NCI-H146 treated with DMSO at 0.1 percent for 48 hours (cell line): ENCODE data around the gene NEK8.

ENCODE experiments used
- DNase-seq: peaks from one replicate; lab custom pipeline; 2025; ENCODE audit not compliant: unreplicated experiment; lab: John Stamatoyannopoulos, UW

The NEK8 gene

DNA sequence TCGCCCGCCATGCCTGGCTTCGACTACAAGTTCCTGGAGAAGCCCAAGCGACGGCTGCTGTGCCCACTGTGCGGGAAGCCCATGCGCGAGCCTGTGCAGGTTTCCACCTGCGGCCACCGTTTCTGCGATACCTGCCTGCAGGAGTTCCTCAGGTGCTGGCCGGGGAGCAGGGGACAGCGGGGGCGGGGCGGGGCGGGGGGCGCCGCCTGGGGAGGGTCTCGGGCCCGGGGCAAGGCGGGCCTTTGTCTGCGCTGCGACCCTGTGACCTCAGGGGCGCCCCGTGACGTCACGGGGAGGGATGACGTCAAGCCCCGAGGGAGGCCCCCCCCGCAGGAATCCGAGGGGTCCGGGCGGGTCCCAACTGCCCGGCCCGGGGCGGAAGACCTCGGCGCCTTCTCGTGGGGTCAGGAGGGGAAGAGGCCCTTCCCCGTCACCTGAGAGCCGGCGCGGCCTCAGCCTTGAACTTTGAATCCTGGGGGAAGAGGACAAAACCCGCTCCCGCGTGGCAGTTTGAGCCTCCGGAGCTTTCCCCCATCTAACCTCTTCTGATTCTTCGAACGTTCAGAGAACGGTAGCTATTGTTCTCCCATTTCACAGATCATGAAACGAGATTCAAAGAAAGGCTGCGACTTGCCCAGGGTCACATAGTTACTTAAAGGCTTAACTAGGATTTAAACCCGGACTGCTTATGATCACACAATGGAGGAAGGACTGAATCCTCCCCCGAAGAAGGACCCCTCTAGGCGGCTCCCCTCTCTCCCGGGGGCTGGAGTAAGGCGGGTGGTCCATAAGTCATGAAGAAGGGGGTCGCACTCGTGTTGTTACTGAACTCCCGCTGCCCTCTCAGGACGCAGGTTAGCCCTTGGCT, 15.8 kb downstream of the NEK8 start:
- DNase-seq, result no peak

- DNase-seq, result peak; percentile 57
Observed at GRCh38 chr17:28744972-28745785, 16.6 kb downstream of the NEK8 start.

DNA sequence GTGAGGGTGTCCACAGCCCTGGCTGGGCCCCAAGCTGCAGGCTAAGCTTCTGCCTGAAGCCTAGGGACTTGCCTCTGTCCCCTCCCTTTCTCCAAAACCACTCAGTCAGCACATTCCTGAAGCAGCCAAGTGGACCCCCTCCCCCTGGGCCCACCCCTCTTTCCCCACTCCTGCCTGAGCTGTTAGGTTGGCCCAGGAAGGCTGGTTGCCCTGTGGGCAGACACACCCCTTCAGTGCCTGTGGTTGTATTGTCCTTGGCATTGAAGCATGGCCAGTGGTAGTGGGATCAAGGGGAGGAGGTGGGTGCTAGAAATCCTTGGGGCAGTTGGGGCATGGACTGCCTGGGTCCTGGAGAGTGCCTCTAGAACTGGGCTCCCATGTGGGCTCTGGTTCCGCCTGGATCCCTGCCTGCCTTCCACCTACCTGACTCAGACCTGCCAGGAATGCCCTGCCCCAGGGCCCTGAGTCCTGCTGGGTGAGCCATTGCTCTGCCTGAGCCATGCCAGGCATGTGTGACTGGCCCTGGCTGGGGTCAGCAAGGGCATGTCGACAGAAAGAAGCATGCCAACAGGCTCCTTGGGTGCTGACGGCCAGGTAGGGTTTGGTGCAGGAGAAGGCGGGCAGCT, 17.3 kb downstream of the NEK8 start:
- no peak for DNase-seq

GRCh38 chr17:28746611-28747050, 18.0 kb downstream of the NEK8 start:
- DNase-seq, result no peak

DNA sequence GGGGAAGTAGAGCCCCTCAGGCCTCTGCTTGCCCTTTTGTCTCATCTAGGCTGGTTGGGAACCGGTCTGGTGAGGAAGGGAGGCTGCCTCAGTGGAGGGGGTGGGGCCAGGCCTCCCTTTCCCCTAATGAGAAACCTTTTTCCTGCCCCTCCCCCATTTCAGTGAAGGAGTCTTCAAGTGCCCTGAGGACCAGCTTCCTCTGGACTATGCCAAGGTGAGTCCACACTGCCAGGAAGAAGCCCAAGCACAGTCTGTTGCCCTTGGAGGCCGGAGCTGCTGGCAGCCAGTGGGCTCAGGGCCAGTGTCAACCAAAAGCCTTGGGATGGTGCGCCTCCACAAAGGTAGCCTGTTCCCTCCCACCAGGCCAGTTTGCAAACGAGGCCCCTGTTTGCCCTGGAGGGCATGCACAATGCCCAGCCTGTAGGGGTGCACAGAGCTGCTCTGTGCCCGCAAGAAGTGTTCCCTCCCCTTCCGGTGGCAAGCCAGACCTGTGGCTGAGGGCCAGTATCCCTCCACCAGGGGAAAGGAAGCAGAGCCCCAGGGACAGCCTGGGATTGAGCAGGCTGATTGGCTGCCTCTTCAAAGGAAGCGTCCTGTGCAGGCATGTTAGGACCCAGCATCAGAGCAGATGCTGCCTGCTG, 18.6 kb downstream of the NEK8 start:
- no peak for DNase-seq

DNA sequence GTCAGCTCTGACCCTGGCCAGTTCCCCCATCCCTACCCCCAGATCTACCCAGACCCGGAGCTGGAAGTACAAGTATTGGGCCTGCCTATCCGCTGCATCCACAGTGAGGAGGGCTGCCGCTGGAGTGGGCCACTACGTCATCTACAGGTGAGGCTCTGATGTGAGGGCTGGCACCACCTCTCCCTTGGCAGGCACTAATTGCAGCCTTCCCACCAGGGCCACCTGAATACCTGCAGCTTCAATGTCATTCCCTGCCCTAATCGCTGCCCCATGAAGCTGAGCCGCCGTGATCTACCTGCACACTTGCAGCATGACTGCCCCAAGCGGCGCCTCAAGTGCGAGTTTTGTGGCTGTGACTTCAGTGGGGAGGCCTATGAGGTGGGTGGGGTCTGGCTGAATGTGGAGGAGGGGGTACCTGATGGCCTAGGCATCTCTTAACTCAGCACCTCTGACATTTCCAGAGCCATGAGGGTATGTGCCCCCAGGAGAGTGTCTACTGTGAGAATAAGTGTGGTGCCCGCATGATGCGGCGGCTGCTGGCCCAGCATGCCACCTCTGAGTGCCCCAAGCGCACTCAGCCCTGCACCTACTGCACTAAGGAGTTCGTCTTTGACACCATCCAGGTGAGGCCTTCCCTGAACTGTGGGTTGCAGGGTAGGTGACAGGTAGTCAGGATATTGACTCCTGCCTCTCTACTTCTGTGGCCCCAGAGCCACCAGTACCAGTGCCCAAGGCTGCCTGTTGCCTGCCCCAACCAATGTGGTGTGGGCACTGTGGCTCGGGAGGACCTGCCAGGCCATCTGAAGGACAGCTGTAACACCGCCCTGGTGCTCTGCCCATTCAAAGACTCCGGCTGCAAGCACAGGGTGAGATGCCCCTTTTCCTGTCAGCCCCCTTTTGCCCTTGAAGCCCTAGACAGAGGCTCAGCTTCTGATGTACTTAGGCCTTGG, 19.5 kb downstream of the NEK8 start:
- DNase-seq, result no peak

DNA sequence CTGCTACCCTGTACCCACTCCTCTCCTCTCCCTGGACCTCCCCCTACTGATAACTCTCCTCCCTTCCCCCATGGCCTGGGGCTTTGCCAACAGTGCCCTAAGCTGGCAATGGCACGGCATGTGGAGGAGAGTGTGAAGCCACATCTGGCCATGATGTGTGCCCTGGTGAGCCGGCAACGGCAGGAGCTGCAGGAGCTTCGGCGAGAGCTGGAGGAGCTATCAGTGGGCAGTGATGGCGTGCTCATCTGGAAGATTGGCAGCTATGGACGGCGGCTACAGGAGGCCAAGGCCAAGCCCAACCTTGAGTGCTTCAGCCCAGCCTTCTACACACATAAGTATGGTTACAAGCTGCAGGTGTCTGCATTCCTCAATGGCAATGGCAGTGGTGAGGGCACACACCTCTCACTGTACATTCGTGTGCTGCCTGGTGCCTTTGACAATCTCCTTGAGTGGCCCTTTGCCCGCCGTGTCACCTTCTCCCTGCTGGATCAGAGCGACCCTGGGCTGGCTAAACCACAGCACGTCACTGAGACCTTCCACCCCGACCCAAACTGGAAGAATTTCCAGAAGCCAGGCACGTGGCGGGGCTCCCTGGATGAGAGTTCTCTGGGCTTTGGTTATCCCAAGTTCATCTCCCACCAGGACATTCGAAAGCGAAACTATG, 20.4 kb downstream of the NEK8 start:
- DNase-seq, result no peak

GRCh38 chr17:28749516-28750177, 21.1 kb downstream of the NEK8 start:
- DNase-seq, result no peak

DNA sequence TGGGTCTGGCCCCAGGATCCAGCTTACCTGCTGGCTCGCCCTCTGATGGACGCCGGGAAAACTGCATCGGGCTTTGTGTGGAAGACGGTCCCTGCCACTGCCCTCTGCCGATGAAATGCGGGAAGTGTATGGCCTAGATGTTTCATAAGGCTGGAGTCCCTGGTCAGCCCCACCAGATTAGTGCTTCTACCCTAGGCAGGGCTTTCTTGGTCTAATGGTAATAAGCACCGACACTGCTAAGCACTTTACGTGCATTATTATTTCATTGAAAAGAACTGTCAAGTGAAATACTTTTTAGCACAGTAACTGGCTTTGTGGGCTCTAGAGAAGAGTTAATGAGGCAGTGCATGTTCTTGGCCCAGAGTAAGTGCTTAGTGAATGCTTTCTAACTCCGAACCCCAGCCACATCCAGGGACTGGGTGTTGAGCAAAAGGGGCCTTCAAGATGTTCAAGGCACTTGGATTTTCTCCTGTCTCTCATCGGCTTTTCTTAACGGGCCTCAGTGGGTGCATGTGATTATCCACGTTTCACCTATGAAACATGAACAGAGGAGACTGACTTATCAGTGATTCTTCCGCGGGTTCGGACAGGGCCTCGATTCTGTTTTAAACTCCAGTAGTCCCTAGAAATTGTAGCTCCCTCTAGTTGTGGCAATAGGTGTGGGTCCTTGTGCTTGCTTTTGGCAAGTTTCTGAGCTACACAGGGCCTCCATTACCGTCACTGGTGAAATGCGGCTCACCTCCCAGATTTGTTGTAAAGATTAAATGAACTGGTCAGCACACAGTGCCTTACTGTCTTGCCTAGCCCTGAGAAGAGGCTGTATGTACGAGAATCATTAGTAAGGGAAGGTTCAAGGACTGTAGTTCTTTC, 21.8 kb downstream of the NEK8 start:
- peak; percentile 74 for DNase-seq

GRCh38 chr17:28751600-28752366, 23.2 kb downstream of the NEK8 start:
- DNase-seq, result no peak

GRCh38 chr17:28755486-28755885, 26.9 kb downstream of the NEK8 start:
- DNase-seq, result no peak

GRCh38 chr17:28756049-28756804, 27.6 kb downstream of the NEK8 start:
- DNase-seq, result no peak

GRCh38 chr17:28758411-28759121, 30.0 kb downstream of the NEK8 start:
- DNase-seq, result no peak

- DNase-seq, result no peak
Observed at GRCh38 chr17:28759256-28759865, 30.8 kb downstream of the NEK8 start.
